Activated effector memory CD4-positive, alpha-beta T cell treated with anti-CD3 and anti-CD28 coated beads, Interleukin-2, amount 50 U/mL, for 16 hours (primary cell): ENCODE results near the gene PLEKHJ1.

Experiments used
- DNase-seq: peaks from one replicate; pipeline ENCODE4 v3.0.0-alpha.2; 2020

PLEKHJ1 gene

GRCh38 chr19:2249010-2249866, 13.1 kb upstream of the PLEKHJ1 start, which contains the start of gene AMH:
AMH (plus strand) TSS chr19:2249323; CDS start chr19:2249333, 10 bp downstream.
- no peak for DNase-seq

- no peak for DNase-seq
Observed at GRCh38 chr19:2248136-2249009, 12.2 kb upstream of the PLEKHJ1 start.

- DNase-seq = no peak
Observed at GRCh38 chr19:2247433-2248101, 11.4 kb upstream of the PLEKHJ1 start.

DNA sequence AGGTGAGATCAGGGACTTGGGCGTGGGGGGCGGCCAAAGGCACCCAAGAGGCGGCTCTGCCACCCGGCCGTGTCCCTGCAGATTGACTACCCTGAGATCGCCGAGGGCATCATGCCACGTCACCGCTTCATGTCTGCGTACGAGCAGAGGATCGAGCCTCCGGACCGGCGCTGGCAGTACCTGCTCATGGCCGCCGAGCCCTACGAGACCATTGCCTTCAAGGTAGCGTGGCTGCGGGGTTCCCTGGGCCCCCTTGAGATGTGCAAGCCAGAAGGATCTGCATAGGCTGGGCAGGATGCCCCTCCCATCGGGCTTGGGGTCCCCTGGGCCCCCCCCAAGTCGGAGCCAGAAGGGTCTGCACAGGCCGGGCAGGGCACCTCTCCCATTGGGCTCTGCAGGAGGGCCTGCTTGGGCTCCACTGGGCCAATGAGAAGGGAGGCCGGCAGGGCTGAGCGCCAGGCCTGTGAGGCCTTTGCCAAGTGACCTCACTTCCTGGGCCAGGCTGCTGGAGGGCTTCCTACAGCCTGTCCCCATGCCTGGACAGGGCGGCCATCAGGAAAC, 10.8 kb upstream of the PLEKHJ1 start:
- no peak for DNase-seq

DNA sequence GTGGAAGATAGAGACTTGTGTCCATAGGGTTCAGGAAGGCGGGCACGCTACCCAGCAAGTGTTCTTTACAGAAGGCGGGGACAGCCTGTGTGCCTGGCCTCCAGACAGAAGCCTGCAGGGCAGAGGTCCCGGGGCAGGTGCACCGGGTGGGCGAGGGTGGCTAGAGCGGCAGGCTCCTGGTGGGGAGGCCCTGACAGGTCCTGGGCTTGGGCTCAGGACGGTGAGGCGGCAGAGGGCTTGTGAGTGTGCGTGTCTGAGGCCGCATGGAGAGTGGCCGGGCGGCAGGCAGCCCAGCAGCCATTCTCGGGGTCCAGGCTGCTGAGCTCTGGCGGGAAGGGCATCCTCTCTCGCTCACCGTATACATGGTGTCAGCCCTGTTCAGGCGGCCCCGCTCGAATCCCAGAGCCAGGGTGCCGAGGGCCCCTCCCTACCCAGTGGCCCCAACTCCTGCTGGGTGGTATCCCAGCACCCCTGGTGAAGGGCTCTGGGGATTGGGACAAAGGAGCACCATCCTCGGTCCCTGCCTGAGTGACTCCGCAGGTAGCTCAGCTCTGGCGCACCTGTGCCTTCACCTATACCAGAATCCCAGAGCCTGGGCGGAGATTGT, 10.0 kb upstream of the PLEKHJ1 start:
- DNase-seq = no peak

DNA sequence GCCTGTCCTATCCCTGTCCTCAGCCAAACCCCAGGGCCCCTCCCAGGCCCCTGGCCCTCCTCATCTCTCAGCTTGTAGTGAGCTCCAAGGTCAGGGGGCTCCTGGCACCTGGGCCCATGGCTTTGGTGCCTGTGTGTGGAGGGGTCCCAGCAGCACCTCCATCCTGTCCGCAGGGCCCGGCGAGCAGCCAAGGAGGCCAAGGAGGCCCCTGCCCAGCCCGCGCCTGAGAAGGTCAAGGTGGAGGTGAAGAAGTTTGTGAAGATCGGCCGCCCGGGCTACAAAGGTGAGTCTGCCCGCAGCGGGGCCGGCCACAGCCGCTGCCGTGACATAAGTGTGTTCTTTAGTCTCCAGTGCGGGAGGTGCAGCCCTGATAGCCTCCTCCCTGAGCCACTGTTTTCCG, 9.1 kb upstream of the PLEKHJ1 start:
- DNase-seq = no peak

GRCh38 chr19:2244486-2244885, 8.4 kb upstream of the PLEKHJ1 start:
- no peak for DNase-seq

GRCh38 chr19:2244125-2244411, 7.9 kb upstream of the PLEKHJ1 start:
- no peak for DNase-seq

GRCh38 chr19:2243274-2244124, 7.4 kb upstream of the PLEKHJ1 start:
- no peak for DNase-seq

- no peak for DNase-seq
Observed at GRCh38 chr19:2242816-2243215, 6.7 kb upstream of the PLEKHJ1 start.

DNA sequence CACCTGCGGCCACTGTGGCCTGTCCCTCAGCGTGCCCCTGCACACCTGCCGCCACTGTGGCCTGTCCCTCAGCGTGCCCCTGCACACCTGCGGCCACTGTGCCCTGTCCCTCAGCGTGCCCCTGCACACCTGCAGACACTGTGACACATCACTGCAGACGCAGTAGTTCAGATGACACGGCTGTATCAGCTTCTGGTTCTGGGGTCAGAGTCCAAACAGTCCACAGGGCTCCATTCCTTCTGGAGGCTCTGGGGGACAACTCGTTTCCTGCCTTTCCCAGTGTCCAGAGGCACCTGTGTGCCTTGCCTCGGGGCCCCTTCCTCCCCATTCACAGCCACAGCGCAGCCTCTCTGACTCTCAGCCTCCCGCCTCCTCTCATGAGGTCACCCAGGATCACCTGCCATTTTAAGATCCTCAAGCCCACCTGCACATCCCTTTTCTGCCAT, 6.0 kb upstream of the PLEKHJ1 start:
- no peak for DNase-seq

GRCh38 chr19:2240881-2241760, 5.0 kb upstream of the PLEKHJ1 start:
- DNase-seq = no peak

GRCh38 chr19:2239771-2240770, 3.9 kb upstream of the PLEKHJ1 start:
- DNase-seq = peak; percentile 74

DNA sequence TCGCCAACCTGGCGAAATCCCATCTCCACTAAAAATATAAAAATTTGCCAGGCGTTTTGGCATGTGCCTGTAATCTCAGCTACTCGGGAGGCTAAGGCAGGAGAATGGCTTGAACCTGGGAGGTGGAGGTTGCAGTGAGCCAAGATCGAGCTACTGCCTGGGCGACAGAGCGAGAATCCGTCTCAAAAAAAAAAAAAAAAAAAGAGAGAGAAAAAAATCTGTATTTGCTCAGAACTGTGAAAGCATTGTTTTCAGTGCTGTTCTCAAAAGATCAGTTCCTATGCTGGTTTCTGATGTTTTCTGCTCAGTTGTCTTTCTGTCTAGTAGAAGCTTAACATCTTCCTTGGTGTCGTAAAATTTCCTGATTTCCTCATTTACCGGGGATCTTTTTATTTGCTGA, 3.0 kb upstream of the PLEKHJ1 start:
- no peak for DNase-seq

DNA sequence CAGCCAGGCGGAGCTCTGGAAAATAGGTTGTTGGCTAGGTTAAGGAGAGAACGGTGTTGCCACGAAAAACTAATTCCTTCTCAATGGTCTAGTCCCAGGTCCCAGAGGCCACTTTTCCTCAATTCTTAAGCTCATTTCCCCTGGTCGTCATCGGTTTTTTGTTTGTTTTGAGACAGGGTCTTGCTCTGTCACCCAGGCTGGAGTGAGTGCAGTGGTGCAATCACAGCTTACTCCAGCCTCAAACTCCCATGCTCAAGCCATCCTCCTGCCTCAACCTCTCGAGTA, 1.7 kb upstream of the PLEKHJ1 start:
- no peak for DNase-seq

- no peak for DNase-seq
Observed at GRCh38 chr19:2237051-2237868, 1.1 kb upstream of the PLEKHJ1 start.

GRCh38 chr19:2236064-2236313, 140 bp downstream of the PLEKHJ1 start:
- DNase-seq = no peak

DNA sequence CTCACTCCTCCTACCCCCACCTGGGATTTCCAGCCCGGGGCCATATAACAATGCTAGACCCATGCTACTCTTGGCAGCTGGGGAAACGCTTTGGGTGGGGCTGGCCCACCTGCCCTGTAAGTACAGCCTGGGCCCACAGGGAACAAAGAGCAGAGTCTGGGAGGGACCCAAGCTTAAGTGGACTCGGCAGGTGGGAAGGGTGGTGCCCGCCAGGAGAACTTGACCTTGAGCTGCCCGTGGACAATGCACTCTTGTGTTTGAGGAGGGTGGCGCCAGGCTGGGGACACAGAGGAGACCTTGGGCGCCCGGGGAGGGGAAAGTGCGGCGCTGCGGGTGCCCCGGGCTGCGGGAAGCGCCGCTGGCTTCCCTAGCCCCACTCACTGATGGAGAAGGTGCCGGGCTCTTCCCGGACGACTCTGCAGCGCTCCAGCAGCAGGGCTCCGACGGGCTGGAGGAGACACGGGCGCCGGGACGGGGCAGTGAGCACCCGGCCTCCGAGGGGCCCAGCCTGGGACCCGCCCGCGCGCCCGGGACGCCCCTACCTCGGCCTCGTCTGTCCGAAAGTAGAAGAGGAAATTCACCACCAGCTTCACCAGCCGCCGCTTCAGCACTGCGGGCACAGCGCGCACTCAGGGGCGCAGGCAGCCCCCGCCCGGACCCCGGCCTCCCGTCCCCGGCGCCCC, 607 bp downstream of the PLEKHJ1 start:
- DNase-seq = peak; percentile 70
